GM21528 (cell line): ENCODE results near the gene CARS2.
"Not testable (repeated sequence)": the region's sequence is repeated elsewhere in the genome, so short reads cannot be mapped to it uniquely, and the experiment has no call there.

ENCODE experiments used
- ATAC-seq: cut with Tn5 transposase; IDR thresholded peaks from one replicate; pipeline ENCODE4 v1.9.1; 2021; ENCODE audit warnings: mild to moderate bottlenecking, moderate library complexity; ENCODE audit not compliant: unreplicated experiment, low FRiP score

The CARS2 gene

DNA sequence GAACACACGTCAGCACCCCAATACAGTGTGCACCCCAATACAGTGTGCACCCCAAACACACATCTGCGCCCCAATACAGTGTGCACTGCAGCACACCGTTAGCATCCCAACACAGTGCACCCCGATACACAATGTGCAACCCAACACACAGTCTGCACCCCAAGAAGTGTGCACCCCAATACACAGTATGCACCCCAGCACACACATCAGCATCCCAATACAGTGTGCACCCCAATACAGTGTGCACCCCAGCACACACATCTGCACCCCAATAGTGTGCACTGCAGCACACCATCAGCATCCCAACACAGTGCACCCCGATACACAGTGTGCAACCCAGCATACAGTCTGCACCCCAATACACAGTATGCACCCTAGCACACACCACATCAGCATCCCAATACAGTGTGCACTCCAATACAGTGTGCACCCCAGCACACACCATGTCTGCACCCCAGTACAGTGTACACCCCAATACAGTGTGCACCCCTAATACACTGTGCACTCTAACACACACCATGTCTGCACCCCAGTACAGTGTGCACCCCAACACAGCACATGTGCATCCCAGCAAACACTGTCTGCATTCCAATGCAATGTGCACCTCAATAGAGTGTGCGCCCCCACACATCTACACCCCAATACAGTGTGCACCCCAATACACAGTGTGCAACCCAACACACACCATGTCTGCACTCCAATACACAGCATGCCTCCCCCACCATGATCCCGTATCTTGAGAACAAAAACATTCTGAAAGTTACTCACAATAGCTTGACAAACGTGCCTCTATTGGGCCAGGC is 855 bp upstream of the CARS2 start:
- no peak for ATAC-seq

GRCh38 chr13:110705356-110705825 is 525 bp downstream of the CARS2 start:
- no peak for ATAC-seq

GRCh38 chr13:110702591-110703526 is 3.1 kb downstream of the CARS2 start:
- ATAC-seq, result no peak

DNA sequence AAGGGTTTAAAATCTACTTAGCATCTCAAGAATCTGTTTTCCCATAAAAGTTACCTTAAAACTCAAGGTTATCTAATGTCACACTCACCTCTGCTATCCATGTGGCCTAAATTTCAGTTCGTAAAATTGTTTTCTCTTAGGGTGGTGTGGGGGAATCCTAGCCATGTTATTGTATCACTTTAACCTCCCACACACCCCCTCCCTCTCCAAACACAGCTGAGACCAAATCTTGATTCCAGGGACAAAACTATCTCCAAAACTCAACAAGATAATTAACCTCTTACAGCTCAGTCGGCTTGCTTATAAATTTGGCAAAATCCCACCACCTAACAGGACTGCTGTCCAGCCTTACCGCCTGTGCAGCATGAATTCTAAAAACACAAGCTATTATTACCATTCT is 3.8 kb downstream of the CARS2 start:
- no peak for ATAC-seq

DNA sequence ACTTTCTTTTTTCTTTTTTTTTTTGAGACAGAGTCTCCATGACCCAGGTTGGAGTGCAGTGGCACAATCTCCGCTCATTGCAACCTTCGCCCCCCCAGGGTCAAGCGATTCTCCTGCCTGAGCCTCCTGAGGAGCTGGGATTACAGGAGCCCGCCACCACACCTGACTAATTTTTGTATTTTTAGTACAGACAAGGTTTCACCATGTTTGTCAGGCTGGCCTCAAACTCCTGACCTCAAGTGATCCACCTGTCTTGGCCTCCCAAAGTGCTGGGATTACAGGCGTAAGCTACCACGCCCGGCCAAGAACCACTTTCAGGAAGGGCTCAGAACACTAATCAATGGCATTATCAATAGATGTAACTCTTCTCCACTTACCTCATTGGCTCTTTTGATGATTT is 4.9 kb downstream of the CARS2 start:
- not testable (repeated sequence) for ATAC-seq

- ATAC-seq, result no peak
Observed at GRCh38 chr13:110700641-110701040, 5.3 kb downstream of the CARS2 start.

DNA sequence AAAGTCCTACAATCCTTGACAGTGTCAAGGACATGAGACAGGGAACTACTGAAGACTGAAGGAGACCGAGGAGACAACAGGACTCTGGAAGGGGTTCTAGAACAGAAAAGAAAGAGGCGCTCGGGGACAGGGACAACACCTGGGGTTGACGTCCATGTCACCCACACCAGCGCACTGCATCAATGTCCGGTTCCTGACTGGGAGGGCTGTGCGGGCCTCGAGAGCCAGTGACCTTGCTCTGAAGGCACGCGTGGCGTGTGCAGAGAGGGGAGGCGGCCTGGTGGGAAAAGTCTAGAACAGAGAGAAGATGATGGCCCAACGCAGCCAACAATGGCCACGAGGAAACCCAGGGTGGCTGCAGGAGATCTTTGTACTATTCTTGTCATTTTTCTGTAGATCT is 5.7 kb downstream of the CARS2 start:
- ATAC-seq, result no peak

DNA sequence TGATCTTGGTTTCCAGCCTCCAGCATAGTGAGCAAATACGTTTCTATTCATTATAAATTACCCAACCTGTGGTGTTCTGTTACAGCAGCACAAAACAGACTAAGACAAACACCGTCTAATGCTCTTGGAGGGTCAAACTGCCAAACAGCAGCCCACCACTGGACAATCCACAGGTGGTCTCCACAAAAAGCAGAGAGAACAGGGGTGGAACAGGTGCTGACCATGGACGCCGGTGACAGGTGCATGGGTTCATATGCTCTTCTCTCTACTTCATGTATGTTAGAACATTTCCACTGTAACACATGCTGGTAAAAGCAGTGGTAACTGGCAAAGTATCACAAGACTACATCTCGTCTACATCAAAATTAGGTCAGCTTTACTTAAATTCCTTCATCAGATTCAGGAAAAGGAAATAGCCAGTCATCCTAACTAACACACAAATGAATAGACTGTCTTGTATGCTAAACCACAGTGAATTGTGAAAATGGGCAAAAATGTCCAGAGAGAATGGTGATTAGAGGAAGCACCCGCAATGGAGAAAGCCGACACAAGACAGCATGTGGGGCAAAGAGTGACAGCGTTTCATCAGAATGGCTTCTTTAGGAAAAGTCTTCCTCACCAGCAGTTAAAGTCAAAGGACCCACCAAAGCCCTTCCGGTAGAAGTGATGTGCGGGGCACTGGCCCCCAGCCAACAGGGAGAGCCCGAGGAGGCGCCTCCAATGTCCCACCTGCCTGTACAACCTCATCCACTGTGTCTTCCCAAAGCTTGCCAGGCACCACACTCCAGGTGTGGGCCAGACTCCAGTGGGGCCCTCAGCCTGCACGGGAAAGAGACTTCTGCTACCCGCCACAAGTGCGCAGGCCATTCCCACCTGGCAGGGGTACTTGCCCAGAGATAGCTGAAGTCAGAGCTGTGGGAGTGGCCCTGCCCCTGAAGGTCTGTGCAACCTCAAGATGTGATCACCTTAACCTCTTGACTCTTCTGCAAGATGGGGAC is 6.5 kb downstream of the CARS2 start:
- no peak for ATAC-seq

DNA sequence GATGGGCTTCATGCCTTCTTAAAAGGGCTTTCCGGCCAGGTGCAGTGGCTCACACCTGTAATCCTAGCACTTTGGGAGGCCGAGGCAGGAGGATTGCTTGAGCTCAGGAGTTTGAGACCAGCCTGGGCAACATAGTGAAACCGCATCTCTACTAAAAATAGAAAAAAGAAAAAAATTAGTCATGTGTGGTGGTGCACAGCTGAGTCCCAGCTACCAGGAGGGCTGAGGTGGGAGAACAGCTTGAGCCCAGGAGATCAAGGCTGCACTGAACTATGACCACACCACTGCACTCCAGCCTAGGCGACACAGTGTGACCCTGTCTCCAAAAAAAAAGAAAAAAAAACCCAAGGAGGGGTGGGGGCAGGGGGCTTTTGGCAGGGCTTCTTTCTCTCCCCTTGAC is 7.2 kb downstream of the CARS2 start:
- peak; percentile 57 for ATAC-seq

DNA sequence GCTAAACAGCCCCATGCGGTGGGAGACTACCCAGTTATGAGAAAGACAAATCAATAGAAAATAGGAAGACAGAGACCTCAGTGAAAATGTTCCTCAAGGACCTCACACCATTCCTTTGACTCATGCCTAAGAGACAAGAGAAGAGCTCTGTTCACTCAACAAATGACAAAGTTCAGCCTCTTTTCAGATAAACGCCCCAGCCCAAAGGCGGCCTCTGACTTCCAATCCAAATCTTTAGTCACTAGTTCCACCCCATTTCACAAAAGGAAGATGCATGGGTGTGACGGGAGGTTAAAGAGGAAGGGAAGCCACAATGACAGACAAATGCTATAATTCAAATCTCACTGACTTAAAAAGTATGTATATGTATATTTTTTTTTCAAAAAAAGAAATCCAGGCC is 8.1 kb downstream of the CARS2 start:
- ATAC-seq, result no peak

DNA sequence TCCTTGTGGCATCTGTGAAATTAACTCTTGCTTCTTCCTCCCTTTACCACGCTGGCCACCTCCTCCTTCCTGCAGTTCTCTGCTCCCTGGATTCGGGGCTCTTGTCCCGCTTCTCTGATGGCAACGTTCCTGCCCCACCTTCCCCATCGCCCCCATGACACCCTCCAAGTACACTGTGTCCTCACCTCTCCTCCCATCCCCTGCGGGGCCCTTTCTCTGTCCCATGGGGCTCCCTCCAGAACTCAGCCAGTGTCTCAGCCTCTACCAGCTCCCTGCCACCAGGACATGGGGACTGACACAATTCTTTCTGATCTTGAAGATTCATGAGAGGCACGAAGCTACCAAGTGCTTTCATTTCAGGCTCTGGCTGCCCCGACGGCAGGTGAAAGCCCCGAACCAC is 9.1 kb downstream of the CARS2 start:
- no peak for ATAC-seq

DNA sequence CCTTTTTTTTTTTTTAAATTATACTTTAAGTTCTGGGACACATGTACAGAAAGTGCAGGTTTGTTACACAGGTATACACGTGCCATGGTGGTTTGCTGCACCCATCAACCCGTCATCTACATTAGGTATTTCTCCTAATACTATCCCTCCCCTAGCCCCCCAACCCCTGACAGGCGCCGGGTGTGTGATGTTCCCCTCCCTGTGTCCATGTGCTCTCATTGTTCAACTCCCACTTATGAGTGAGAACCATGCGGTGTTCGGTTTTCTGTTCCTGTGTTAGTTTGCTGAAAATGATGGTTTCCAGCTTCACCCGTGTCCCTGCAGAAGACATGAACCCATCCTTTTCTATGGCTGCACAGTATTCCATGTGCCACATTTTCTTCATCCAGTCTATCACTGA is 10.1 kb downstream of the CARS2 start:
- ATAC-seq, result not testable (repeated sequence)

DNA sequence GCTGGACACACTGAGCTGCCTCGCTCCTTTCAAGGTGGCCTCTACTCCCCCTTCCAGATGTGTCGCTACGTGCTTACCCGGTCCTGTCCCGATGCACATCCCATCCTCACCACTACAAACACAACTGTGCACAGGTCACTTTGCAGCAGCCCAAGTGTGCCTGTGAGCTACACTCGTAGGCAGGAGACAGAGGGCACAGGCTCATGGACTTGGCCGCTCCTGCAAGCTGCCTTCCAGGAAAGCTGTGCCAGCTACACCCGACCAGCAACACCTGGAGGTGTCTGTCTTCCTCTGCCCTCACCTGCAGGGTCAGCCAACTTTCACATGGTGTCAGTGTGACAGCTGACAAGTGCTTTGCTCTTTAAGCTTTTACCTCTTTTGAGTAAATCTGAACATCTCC is 15.4 kb downstream of the CARS2 start:
- no peak for ATAC-seq

GRCh38 chr13:110689711-110690110 is 16.2 kb downstream of the CARS2 start:
- no peak for ATAC-seq

DNA sequence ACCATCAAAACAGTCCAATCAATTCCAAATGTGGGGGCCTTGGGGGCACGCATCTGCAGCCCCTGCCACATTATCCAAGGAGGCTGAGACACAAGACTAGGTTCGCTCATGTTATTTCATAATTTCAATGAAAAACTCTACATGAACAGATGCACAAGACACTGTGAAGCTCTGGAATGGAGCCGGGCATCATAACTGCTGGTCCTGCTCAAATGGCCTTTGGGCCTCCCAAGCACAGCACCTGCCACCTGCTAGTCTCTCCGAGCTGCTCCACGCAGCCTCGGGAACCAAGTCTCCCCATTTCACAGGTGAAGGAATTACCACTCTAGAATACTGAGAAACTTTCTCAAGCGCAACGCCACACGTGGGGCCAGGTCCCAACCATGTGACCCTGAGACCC is 16.9 kb downstream of the CARS2 start:
- ATAC-seq, result no peak

- no peak for ATAC-seq
Observed at GRCh38 chr13:110687736-110688135, 18.2 kb downstream of the CARS2 start.

DNA sequence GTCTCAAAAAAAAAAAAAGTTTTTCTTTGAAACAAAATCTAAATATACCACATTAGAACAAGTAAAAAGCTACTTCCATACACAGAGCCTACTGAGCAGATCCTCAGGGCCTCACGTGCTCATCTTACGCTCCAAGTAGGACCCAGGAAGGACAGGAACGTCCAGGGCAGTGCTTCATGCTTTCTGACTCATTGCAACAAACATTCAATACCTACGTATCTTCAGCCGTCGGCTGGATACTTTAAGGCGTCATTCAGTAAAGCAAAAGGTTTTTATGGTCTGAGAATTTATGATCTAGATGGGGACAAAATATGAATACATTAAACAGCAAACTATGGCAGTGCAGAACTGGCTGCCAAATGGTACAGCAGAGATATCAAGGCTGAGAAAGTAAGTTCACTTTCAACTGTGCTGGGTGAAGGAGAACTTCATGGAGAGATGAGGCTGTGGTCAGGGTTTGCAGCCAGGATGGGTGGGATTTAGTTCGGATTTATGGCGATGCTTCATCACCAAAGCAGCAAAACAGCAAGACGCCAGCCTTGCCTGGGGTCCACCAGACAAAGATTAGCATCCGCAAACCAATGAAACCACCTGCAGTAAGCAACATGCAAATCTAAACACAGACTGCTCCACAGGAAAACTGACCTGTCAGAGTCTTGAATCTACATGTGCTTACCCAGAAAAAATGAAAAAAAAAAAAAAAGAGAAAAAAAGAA is 20.5 kb downstream of the CARS2 start:
- no peak for ATAC-seq

DNA sequence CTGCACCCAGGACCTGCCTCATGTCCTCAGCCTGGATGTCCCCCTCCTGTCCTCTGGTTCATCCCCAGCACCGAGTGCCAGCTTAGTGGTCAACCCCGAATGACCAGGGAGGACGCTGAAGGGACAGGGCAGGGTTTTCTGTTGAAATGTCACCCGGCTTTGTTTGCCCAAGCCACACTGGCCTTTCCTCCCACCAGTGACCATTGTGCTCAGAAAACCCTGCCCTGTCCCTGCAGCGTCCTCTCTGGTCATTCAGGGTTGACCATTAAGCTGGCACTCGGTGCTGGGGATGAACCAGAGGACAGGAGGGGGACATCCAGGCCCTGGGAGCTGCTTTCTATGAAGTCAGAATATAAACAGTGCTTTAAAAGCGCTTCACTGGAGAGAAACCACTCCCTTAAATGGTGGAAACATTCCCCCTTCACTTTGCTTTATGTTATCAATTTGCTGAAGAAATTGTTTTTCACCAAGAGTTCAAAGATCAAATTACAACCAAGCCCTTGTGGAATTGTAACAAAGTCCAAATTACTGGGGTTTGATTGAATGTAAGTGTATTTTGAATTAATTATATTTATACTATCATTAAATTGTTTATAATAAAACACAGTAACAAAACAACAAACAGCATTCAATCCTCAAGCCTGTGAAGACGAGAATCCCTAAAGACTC is 21.4 kb downstream of the CARS2 start:
- ATAC-seq, result no peak

GRCh38 chr13:110683921-110684320 is 22.0 kb downstream of the CARS2 start:
- no peak for ATAC-seq
